ENCODE results near the gene LRRC17.

The LRRC17 gene

DNA sequence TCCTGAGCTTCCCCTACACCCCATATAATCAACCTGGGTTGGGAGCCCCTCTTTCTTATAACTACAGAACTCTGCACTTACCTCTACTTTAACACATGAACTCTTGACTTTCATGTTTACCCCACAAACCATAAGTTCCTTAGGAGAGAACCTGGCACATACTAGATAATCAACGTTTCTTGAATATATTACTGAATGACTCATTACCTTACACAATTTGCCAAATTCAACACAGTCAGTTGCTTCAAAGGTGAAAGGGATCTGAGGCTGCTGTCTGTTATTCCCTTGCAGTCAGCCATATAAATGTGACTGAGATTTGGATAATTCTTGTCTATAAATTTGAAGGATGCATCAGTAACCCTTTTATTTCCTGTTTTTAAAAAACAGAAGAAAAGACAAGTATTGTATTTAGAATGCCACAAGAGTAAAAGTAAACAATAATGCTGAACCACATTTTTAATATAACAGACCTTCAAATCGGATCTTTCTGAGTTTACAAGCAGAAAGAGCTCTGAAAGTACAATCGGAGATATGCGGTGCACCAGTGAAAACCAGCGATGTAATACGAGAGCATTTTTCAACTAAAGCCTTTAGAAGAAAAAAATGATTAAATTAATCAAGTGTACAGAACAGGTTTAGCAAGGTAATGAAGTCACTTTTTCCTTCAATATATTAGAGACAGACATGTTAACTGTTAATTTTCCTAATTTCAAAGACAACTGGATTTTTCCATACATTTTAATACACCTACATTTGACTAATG, 29.5 kb upstream of the LRRC17 start:
- Histone ChIP-seq H4K20me1 (ENCODE audit: insufficient read depth, low read length) (no peaks in the 10 kb centered on the region), H3K4me3 (ENCODE audit: low read depth, low read length, poor library complexity, severe bottlenecking) (no peak overlapping the region), H3K27me3 (ENCODE audit: insufficient read depth, low read length) (no peaks in the 10 kb centered on the region), H3K27ac (ENCODE audit: low read depth, low read length, poor library complexity, severe bottlenecking) (no peak overlapping the region), H3K9me3 (ENCODE audit: low read length) (peaks cover 10% of the 10 kb centered on the region), H3K9ac (ENCODE audit: low read length) (no peak overlapping the region), H2AFZ (ENCODE audit: low read length) (no peak overlapping the region), H3F3A (ENCODE audit: insufficient read depth, low read length) (no peaks in the 10 kb centered on the region), H3K79me2 (ENCODE audit: insufficient read depth, low read length) (no peaks in the 10 kb centered on the region), H3K36me3 (ENCODE audit: insufficient read depth, low read length) (no peaks in the 10 kb centered on the region), H3K9me2 (ENCODE audit: low read depth, low read length) (no peaks in the 10 kb centered on the region), H3K4me2 (ENCODE audit: low read length) (no peak overlapping the region), H3K4me1 (ENCODE audit: insufficient read depth, low read length, severe bottlenecking) (no peaks in the 10 kb centered on the region)
- TF ChIP-seq EZH2 (IDR thresholded peaks at IDR 0.05; ENCODE audit: borderline replicate concordance, low read length) = no peak
- TF ChIP-seq, protein P1, sequence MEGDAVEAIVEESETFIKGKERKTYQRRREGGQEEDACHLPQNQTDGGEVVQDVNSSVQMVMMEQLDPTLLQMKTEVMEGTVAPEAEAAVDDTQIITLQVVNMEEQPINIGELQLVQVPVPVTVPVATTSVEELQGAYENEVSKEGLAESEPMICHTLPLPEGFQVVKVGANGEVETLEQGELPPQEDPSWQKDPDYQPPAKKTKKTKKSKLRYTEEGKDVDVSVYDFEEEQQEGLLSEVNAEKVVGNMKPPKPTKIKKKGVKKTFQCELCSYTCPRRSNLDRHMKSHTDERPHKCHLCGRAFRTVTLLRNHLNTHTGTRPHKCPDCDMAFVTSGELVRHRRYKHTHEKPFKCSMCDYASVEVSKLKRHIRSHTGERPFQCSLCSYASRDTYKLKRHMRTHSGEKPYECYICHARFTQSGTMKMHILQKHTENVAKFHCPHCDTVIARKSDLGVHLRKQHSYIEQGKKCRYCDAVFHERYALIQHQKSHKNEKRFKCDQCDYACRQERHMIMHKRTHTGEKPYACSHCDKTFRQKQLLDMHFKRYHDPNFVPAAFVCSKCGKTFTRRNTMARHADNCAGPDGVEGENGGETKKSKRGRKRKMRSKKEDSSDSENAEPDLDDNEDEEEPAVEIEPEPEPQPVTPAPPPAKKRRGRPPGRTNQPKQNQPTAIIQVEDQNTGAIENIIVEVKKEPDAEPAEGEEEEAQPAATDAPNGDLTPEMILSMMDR (IDR thresholded peaks at IDR 0.05; ENCODE audit: low read length) = no peak

DNA sequence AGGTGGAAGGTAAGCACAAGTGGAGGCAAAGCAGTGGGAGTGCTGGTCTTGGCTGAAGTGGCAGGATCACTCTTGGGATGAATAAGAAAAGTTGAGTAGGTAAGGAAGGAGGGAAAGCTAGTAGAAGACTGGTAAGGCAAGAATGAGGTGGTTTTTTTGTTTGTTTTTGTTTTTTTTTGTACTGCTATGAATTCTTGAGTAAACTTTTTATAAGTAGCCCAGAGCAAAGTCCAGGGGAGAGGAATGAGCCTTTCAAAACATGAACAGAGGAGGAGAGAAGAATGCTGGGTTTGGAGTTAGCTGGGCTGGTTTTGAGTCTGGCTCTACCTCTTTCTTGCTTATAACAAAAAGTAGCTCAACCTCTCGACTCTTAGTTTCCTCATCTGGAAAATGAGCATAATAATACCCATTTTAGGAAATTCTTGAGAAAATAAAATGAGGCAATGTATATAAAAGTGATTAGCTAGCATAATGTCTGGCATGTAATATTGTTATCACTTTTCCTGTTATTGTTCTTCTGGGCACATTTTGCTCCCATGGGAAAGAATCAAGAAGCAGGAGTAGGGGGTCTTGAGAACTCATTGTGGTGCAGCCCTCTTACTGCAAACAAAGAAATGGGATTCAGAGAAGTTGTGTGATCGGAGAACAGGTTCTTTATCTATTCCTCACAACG, 24.1 kb upstream of the LRRC17 start:
- no peak overlapping the region for H3K4me2 ChIP-seq (ENCODE audit: low read length)
- no peaks in the 10 kb centered on the region for H3K79me2 ChIP-seq (ENCODE audit: insufficient read depth, low read length)
- H3K4me3 ChIP-seq (ENCODE audit: low read depth, low read length, poor library complexity, severe bottlenecking) = no peak overlapping the region
- no peaks in the 10 kb centered on the region for H4K20me1 ChIP-seq (ENCODE audit: insufficient read depth, low read length)
- H2AFZ ChIP-seq (ENCODE audit: low read length) = no peak overlapping the region
- H3K4me1 ChIP-seq (ENCODE audit: insufficient read depth, low read length, severe bottlenecking) = no peaks in the 10 kb centered on the region
- H3K36me3 ChIP-seq (ENCODE audit: insufficient read depth, low read length) = no peaks in the 10 kb centered on the region
- H3K27ac ChIP-seq (ENCODE audit: low read depth, low read length, poor library complexity, severe bottlenecking) = no peak overlapping the region
- H3F3A ChIP-seq (ENCODE audit: insufficient read depth, low read length) = no peaks in the 10 kb centered on the region
- no peaks in the 10 kb centered on the region for H3K27me3 ChIP-seq (ENCODE audit: insufficient read depth, low read length)
- H3K9me2 ChIP-seq (ENCODE audit: low read depth, low read length) = no peaks in the 10 kb centered on the region
- H3K9ac ChIP-seq (ENCODE audit: low read length) = no peak overlapping the region
- TF ChIP-seq, protein P1 (IDR thresholded peaks at IDR 0.05; ENCODE audit: low read length) = no peak
- TF ChIP-seq EZH2 (IDR thresholded peaks at IDR 0.05; ENCODE audit: borderline replicate concordance, low read length) = no peak
- H3K9me3 ChIP-seq (ENCODE audit: low read length) = peaks cover 10% of the 10 kb centered on the region

DNA sequence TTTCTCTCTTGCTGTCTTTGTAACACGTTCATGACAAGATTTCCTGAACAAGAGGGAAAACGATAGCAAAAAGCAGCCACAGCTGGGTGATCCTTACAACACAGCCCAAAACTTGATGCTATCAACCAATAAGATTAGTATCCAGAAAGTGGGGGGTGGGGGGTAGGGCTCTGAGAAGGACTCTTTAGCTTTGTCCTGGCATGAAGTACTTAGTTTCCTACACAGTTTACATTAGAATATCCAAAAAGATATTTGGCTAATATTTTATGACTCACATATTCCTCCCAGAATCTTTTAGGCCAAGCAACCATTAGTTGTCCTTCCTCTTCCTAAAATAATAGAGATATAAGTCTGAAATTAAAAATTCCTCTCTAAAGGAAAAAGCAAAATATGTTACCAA, 22.9 kb upstream of the LRRC17 start:
- no peak overlapping the region for H3K4me3 ChIP-seq (ENCODE audit: low read depth, low read length, poor library complexity, severe bottlenecking)
- TF ChIP-seq, protein P1 (IDR thresholded peaks at IDR 0.05; ENCODE audit: low read length) = no peak
- TF ChIP-seq EZH2 (IDR thresholded peaks at IDR 0.05; ENCODE audit: borderline replicate concordance, low read length) = no peak
- H3K4me1 ChIP-seq (ENCODE audit: insufficient read depth, low read length, severe bottlenecking) = no peaks in the 10 kb centered on the region
- H3K9me3 ChIP-seq (ENCODE audit: low read length) = peaks cover 10% of the 10 kb centered on the region
- no peak overlapping the region for H2AFZ ChIP-seq (ENCODE audit: low read length)
- H3F3A ChIP-seq (ENCODE audit: insufficient read depth, low read length) = no peaks in the 10 kb centered on the region
- no peak overlapping the region for H3K27ac ChIP-seq (ENCODE audit: low read depth, low read length, poor library complexity, severe bottlenecking)
- H3K9ac ChIP-seq (ENCODE audit: low read length) = no peak overlapping the region
- H3K4me2 ChIP-seq (ENCODE audit: low read length) = no peak overlapping the region
- no peaks in the 10 kb centered on the region for H3K79me2 ChIP-seq (ENCODE audit: insufficient read depth, low read length)
- no peaks in the 10 kb centered on the region for H4K20me1 ChIP-seq (ENCODE audit: insufficient read depth, low read length)
- H3K9me2 ChIP-seq (ENCODE audit: low read depth, low read length) = no peaks in the 10 kb centered on the region
- no peaks in the 10 kb centered on the region for H3K27me3 ChIP-seq (ENCODE audit: insufficient read depth, low read length)
- no peaks in the 10 kb centered on the region for H3K36me3 ChIP-seq (ENCODE audit: insufficient read depth, low read length)
